Sigmoid colon (tissue), 4 donors: ENCODE measurements around the gene LSM12.

Experiments
- EP300 ChIP-seq, 4 donors: sonication (generic); formaldehyde crosslinking; IDR thresholded peaks; one replicate each; pipeline ENCODE4 v1.6.1; 2017; ENCODE audit warnings: antibody characterized with exemption in 4 of 4
- POLR2A ChIP-seq, 2 donors: fragments of 450-650 bp; IDR thresholded peaks; one replicate each; pipeline ENCODE4 v1.6.1; 2016; ENCODE audit warnings: antibody characterized with exemption in 2 of 2, mild to moderate bottlenecking in 2 of 2, moderate library complexity in 2 of 2

- no peak for TF ChIP-seq EP300 (IDR thresholded peaks at IDR 0.05)
- TF ChIP-seq POLR2A (IDR thresholded peaks at IDR 0.05), result no peak
Observed at GRCh38 chr17:44074231-44074910, 7.9 kb upstream of the LSM12 start.
